Activated CD4-positive, alpha-beta memory T cell treated with anti-CD3 and anti-CD28 coated beads, Interleukin-2, amount 10 ng/mL, durations not matched to agents 7 days and 5 days (primary cell): ENCODE results near the gene C1GALT1. TPM values are rescaled to one million over a fixed set of nuclear protein-coding genes. Genes with fewer than 3 reads are reported as not detected.

ENCODE experiments used
- CTCF ChIA-PET: fragments of 350-600 bp; sonication (Branson Sonifier 250); formaldehyde crosslinking; loops from one replicate; lab custom pipeline; 2021; ENCODE audit warnings: antibody characterized with exemption, inconsistent platforms; lab: Charles Lee
- POLR2A ChIA-PET: fragments of 350-600 bp; sonication (Branson Sonifier 250); formaldehyde crosslinking; loops from one replicate; lab custom pipeline; 2021; ENCODE audit warnings: antibody characterized with exemption; lab: Charles Lee
- DNase-seq: peaks from one replicate; pipeline ENCODE4 v3.0.0-alpha.2; 2020
- H3K27ac Mint-ChIP-seq: one replicate; pipeline ENCODE4 v1.8.0; 2021; ENCODE audit warnings: mild to moderate bottlenecking, mixed read lengths
- H3K27me3 Mint-ChIP-seq: one replicate; pipeline ENCODE4 v1.8.0; 2021; ENCODE audit warnings: mixed read lengths
- H3K36me3 Mint-ChIP-seq: one replicate; pipeline ENCODE4 v1.8.0; 2021; ENCODE audit warnings: low read depth, mixed read lengths
- H3K4me1 Mint-ChIP-seq: one replicate; pipeline ENCODE4 v1.8.0; 2021; ENCODE audit warnings: mixed read lengths
- H3K4me3 Mint-ChIP-seq: one replicate; pipeline ENCODE4 v1.8.0; 2021; ENCODE audit warnings: mild to moderate bottlenecking, mixed read lengths
- H3K9me3 Mint-ChIP-seq: one replicate; pipeline ENCODE4 v1.8.0; 2021; ENCODE audit warnings: mixed read lengths
- total RNA-seq, 2 experiments: library from RNA; stranded (reverse); gene quantifications; one replicate each; pipeline ENCODE4 v1.2.3, GENCODE V29; 2021

Gene C1GALT1
- total RNA-seq, 2 experiments from 2014 or later, result 63.4 to 64.1 TPM

DNA sequence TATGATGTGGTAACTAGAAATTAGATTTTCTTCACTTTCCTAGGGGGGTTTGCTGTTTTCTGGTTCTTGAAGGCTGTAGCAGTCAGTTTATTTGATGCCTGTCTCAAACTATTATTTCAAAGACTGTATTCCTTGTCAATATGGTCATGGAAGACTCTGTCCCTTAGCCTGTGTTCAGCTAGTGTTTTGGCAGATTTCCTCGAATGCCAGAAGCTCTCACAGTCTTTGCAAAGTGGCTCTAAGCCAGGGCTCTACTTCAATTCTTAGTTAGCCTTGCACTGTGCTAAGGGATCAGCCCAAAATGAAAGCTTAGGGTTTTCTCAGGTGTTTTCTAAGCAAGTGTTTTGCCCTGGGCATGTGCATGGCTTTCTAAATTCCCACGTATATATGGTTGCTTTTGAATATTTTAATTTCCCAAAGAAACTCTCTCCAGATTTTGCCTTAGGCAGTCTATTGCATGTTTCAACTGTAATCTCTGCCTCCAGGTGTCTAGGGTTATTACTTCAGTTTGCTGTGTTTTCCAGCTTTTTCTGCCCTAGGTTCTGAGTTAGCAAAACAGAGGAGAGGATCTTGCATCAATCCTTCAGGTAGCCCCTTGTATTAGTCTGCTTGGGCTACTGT, 7.2 kb upstream of the C1GALT1 start:
- H3K27me3 Mint-ChIP-seq, result no peaks in the 10 kb centered on the region
- H3K36me3 Mint-ChIP-seq, result peaks cover 47% of the 10 kb centered on the region
- CTCF ChIA-PET, result interaction anchor here (0.7 to 1.3 kb wide), 2 partner anchors 16 to 17 kb away, joined by 3 read pairs; no protein-coding TSS in a partner anchor
- H3K4me1 Mint-ChIP-seq, result peaks cover 6% of the 10 kb centered on the region
- H3K9me3 Mint-ChIP-seq, result peaks cover 19% of the 10 kb centered on the region
- H3K4me3 Mint-ChIP-seq, result no peak overlapping the region
- no peak for DNase-seq
- POLR2A ChIA-PET, result interaction anchor here (1.1 to 1.2 kb wide), 2 partner anchors 12 to 1002 kb away, joined by 4 to 5 read pairs; no protein-coding TSS in a partner anchor
- no peak overlapping the region for H3K27ac Mint-ChIP-seq

DNA sequence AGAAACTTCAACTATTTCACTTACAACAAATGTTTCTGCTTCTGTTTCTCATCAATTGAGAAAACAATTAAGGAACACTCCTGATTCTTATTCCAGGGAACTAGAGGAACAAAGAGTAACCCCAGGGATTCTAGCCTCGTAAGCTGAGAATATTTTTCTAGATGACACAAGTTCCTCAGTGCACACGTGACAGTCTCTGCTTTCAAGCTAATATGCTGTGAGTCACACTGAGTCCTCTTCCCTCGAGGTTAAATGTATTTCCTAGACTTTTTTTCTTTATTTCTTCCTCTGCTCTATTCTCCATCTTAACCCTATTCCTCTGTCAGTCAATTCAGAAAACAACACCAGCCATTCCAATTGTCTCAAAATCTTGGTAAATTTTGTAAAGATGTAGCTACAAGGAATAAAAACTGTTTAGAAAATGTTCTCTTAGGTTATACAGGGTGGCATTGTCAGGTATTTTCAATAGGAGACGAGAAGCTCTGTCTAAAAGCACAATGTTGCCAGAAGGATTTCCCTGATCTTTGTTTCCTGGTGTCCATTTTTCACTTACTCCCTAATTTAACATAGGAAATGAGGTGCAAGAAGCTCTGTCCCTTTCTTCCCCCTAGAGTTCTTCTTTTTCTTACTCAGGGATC, 5.8 kb upstream of the C1GALT1 start:
- Mint-ChIP-seq H3K27me3 (no peaks in the 10 kb centered on the region), H3K36me3 (peaks cover 45% of the 10 kb centered on the region), H3K9me3 (peaks cover 11% of the 10 kb centered on the region), H3K4me3 (no peak overlapping the region), H3K27ac (no peak overlapping the region), H3K4me1 (peaks cover 12% of the 10 kb centered on the region)
- DNase-seq, result no peak
- CTCF ChIA-PET, result no interaction called here
- POLR2A ChIA-PET, result interaction anchor here (1.3 kb wide), 2 partner anchors 18 to 45 kb away, joined by 3 to 4 read pairs; no protein-coding TSS in a partner anchor

DNA sequence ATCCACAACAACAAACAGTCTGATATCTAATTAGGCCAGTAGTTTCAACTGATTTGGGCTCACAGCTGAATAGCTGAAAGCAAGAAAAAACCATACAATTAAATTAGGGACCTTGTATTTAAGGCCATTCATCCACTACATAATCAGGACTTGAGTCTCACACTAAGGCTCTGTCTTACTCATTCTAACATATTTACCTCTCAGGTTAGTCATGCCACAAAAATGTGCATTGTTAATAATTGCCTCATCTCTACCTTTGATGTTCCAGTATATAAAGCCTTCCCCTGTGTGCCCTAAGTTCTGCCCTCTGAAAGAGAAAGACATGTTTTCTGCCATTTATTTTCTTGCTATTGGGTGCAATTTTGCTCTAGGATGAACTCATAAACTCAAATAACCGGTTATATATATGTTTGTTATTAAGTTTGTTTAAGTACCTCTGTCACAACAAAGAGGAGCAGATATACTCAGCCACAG, 5.3 kb upstream of the C1GALT1 start:
- peaks cover 12% of the 10 kb centered on the region for H3K4me1 Mint-ChIP-seq
- no peak overlapping the region for H3K27ac Mint-ChIP-seq
- H3K9me3 Mint-ChIP-seq, result peaks cover 11% of the 10 kb centered on the region
- H3K4me3 Mint-ChIP-seq, result no peak overlapping the region
- no peak for DNase-seq
- H3K36me3 Mint-ChIP-seq, result peaks cover 45% of the 10 kb centered on the region
- H3K27me3 Mint-ChIP-seq, result no peaks in the 10 kb centered on the region
- ChIA-PET CTCF (no interaction called here), POLR2A (interaction anchor here (1.3 kb wide), 2 partner anchors 19 to 44 kb away, joined by 3 to 4 read pairs; no protein-coding TSS in a partner anchor)

DNA sequence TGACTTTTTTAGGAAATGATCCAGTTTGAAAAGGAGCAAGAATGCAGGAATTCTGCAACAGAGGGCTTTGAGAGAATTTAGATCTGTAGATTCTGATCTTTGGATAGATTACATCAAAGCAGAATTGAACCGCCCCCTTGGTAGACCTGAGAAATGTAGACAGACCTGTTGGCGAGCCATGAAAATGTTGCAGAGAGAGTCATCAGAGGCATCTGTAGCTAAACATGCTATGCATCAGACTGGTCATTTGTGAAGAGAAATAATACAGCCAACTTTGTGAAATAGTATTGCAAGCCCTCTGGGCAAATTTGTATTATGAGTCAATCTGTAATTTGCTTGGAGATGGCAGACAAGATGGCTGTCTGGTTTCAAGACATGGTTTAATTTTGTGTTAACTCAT, 4.3 kb upstream of the C1GALT1 start:
- Mint-ChIP-seq H3K4me3 (no peak overlapping the region), H3K27me3 (no peaks in the 10 kb centered on the region), H3K9me3 (peaks cover 1% of the 10 kb centered on the region), H3K27ac (no peak overlapping the region), H3K4me1 (peaks cover 12% of the 10 kb centered on the region), H3K36me3 (peaks cover 35% of the 10 kb centered on the region)
- DNase-seq, result no peak
- ChIA-PET CTCF (no interaction called here), POLR2A (interaction anchor here (0.7 kb wide), 1 partner anchor 75 kb away, joined by 3 read pairs; no protein-coding TSS in a partner anchor)

DNA sequence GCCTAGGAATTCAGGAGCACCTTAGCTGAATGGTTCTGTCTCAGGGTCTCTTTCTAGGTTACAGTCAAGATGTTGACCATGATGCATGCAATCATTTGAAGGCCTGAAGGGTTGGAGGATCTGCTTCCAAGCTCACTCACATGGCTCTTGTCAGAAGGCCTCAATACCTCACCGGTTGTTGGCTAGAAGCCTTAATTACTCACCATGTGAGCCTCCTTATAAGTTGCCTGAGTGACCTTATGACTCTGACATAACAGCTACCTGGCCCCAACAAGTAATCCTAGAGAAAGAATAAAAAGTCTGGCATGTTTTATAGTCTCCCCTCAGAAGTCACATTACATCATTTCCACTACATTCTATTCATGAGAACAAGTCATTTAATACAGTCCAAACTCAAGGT, 3.4 kb upstream of the C1GALT1 start:
- H3K4me1 Mint-ChIP-seq, result peaks cover 15% of the 10 kb centered on the region
- ChIA-PET POLR2A (interaction anchor here (1.0 kb wide), 1 partner anchor 22 kb away, joined by 3 read pairs; no protein-coding TSS in a partner anchor), CTCF (interaction anchor here (1.0 kb wide), 1 partner anchor 9 kb away, joined by 3 read pairs; no protein-coding TSS in a partner anchor)
- no peak overlapping the region for H3K4me3 Mint-ChIP-seq
- H3K36me3 Mint-ChIP-seq, result peaks cover 38% of the 10 kb centered on the region
- H3K9me3 Mint-ChIP-seq, result no peaks in the 10 kb centered on the region
- no peak for DNase-seq
- H3K27me3 Mint-ChIP-seq, result no peaks in the 10 kb centered on the region
- no peak overlapping the region for H3K27ac Mint-ChIP-seq

DNA sequence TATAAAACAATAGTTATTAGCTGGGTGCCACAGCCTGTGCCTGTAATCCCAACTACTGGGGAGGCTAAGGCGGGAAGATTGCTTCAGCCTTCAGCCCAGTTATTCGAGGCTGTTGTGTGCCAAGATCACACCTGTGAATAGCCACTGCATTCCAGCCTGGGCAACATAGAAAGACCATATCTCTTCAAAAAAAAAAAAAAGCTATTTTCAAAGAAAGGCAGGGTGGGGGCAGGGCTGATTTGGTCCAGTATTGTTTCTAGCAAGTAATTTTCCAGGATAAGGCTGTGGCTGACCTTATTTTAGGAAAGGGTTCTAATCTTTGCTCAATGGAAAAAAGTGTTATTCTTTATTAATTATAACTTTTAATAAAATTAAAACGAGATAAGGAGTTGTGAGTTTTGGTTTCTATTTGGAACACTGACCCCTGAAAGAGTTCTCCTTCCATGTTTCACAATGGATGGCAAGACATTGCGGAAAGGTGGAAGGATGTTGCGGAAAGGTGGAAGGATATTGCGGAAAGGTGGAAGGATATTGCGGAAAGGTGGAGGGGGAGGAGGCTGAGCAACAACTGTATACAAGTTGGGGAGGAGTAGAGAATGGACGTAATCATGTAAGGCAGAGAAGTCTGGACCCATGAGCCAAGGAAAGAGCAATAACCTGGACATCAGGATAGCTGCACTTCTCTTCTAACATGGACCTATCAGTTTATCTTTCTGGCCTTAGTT, 1.5 kb upstream of the C1GALT1 start:
- ChIA-PET CTCF (interaction anchor here (0.8 to 5.6 kb wide), 6 partner anchors 10 to 243 kb away, joined by 3 to 53 read pairs (median 6); no protein-coding TSS in a partner anchor), POLR2A (interaction anchor here (0.6 to 5.6 kb wide), 22 partner anchors 11 to 945 kb away, joined by 3 to 131 read pairs (median 8); partner anchors contain the start of genes GLCCI1 and UMAD1)
- DNase-seq, result no peak
- H3K36me3 Mint-ChIP-seq, result peaks cover 45% of the 10 kb centered on the region
- no peaks in the 10 kb centered on the region for H3K27me3 Mint-ChIP-seq
- H3K4me1 Mint-ChIP-seq, result peaks cover 30% of the 10 kb centered on the region
- peak overlapping the region; percentile 100 for H3K27ac Mint-ChIP-seq
- no peaks in the 10 kb centered on the region for H3K9me3 Mint-ChIP-seq
- H3K4me3 Mint-ChIP-seq, result peak overlapping the region; percentile 93

DNA sequence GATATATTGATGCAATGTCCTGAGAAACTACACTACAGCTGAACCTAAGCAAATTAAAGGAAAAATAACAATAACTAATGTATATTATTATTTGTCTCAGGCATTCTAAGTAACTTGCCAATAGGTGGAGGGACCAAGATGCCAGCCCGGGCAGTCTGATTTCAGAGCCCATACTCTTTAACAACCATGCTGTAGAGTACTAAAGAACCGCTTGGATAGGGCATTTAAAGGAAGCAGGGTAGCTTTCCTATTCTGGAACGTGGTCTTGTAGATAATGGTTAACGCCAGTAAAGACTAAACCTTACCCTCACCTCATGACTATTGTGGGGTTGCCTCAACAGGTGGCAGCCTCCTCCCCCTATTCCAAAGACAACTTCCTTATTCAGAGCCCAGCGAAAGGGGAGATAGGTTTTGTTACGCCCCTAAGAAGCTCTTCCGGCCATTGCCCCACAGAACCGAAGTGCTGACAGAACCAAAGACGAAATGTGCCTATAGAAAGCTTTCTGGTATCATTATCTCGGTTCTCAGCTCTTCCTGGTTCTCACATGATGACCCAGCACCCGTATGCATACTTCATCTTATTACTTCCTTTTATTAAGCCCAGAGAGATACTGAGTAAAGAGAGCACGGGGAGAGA, 707 bp upstream of the C1GALT1 start:
- Mint-ChIP-seq H3K9me3 (no peaks in the 10 kb centered on the region), H3K27me3 (no peaks in the 10 kb centered on the region), H3K27ac (peak overlapping the region; percentile 100), H3K4me1 (peaks cover 27% of the 10 kb centered on the region), H3K4me3 (peak overlapping the region; percentile 93), H3K36me3 (peaks cover 41% of the 10 kb centered on the region)
- peak; percentile 55 for DNase-seq
- POLR2A ChIA-PET, result interaction anchor here (0.6 to 5.6 kb wide), 34 partner anchors 10 to 944 kb away, joined by 3 to 131 read pairs (median 4); partner anchors contain the start of genes GLCCI1 and UMAD1
- CTCF ChIA-PET, result interaction anchor here (0.7 to 5.6 kb wide), 11 partner anchors 9 to 242 kb away, joined by 3 to 53 read pairs (median 5); no protein-coding TSS in a partner anchor

DNA sequence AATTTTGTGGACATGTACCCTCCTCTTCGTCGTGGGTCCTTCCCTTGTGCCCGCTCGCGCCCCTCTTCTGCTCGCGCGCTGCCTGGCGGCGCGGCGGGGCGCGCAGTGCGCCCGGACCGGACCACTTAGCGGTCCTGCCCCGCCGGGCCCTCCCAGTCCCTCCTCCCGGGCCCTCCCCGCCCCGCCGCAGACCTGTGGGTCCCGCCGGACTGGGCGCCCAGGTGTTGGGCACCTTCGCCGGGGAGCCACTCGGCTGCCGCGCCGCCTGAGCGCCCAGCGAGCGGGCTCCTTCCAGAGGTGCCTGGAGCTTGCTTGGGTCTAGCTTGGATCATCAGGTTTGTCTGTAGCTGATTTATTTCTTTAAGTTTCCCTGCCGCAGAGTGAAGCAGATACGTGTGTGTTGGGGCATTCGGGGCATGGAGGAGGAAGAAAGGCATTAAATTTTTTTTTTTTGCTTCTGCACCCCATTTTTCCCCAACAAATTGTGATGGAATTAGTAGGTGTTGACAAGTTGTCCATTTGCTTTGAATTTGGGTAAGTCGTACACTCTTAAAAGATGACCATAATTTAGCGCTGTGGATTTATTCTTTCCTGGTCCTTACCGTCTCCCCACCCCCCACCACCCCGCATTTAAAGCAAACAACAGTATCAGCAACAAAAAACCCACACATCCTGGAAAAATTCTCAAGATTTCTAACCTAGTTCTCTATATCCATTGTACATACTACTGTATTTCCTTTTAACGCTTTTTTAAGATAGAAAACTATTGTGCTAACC, 905 bp downstream of the C1GALT1 start:
- peak overlapping the region; percentile 93 for H3K4me3 Mint-ChIP-seq
- ChIA-PET CTCF (interaction anchor here (0.7 to 5.6 kb wide), 5 partner anchors 11 to 1092 kb away, joined by 3 to 53 read pairs (median 4); no protein-coding TSS in a partner anchor), POLR2A (interaction anchor here (0.7 to 5.6 kb wide), 17 partner anchors 11 to 942 kb away, joined by 3 to 131 read pairs (median 6); partner anchors contain the start of genes GLCCI1 and UMAD1)
- peak overlapping the region; percentile 86 for H3K27ac Mint-ChIP-seq
- peaks cover 32% of the 10 kb centered on the region for H3K36me3 Mint-ChIP-seq
- no peaks in the 10 kb centered on the region for H3K27me3 Mint-ChIP-seq
- H3K9me3 Mint-ChIP-seq, result no peaks in the 10 kb centered on the region
- DNase-seq, result peak; percentile 56
- peaks cover 25% of the 10 kb centered on the region for H3K4me1 Mint-ChIP-seq

DNA sequence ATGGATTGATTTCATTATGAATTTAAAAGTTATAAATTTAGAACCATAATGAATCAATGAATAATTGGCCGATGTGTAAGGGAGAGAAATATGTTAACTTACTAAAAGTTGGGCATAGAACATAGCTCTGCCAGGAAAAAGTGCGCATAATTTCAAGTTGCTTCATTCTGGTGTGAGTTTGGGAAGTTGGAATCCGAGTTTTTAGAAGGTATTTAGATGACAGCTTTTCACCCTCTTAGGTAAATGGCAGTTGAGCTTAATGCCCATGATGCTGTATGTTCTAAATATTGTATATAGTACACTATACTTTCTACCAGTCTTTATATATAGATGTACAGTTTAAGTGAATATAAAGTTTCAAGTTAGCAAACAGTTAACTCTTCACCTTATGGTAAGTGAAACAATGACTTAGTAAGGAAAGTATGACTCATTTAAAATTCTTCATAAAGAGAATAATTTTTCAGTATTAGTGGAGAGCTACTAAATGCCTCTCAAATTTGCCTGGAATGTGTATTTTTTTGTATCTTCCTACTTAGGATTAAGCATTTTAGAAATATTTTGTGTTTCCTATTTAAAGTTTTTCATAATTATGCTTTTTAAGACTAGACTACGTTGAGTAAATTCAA, 1.6 kb downstream of the C1GALT1 start:
- Mint-ChIP-seq H3K27ac (peak overlapping the region; percentile 86), H3K36me3 (peaks cover 31% of the 10 kb centered on the region), H3K4me3 (peak overlapping the region; percentile 93), H3K27me3 (no peaks in the 10 kb centered on the region), H3K4me1 (peaks cover 28% of the 10 kb centered on the region), H3K9me3 (no peaks in the 10 kb centered on the region)
- POLR2A ChIA-PET, result interaction anchor here (0.9 to 5.6 kb wide), 10 partner anchors 17 to 784 kb away, joined by 4 to 131 read pairs (median 9); partner anchors contain the start of genes GLCCI1 and UMAD1
- DNase-seq, result no peak
- CTCF ChIA-PET, result interaction anchor here (1.7 to 5.6 kb wide), 2 partner anchors 11 to 79 kb away, joined by 6 to 53 read pairs; no protein-coding TSS in a partner anchor

DNA sequence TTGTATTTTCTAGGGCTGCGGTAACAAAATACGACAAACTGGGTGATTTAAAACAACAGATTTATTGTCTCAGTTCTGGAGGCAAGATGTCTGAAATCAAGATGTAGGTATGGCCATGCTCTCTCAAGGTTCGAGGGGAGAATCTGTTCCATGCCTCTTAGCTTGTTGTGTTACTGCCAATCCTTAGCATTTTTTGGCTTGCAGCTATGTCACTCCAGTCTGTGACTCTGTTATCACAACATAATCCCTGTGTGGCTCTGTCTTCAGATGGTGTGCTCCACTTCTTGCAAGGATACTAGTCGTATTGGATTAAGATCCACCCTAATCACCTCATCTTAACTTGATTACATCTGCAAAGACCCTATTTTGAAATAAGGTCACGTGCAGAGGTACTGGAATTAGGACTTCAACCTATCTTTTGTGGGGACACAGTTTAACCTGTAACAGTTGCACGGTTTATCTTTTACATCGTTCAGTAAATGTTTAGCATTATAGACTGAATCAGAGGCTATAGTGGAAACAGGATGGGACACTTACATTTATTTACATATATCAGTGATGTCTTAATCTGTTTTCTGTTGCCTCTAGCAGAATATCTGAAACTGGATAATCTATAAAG, 3.1 kb downstream of the C1GALT1 start:
- no peak overlapping the region for H3K4me3 Mint-ChIP-seq
- POLR2A ChIA-PET, result interaction anchor here (1.0 to 5.6 kb wide), 2 partner anchors 26 to 80 kb away, joined by 3 to 131 read pairs; no protein-coding TSS in a partner anchor
- no peak overlapping the region for H3K27ac Mint-ChIP-seq

More for the DNA sequence above, 3.1 kb downstream of the C1GALT1 start:
- H3K36me3 Mint-ChIP-seq, result peaks cover 32% of the 10 kb centered on the region
- no peaks in the 10 kb centered on the region for H3K27me3 Mint-ChIP-seq
- H3K4me1 Mint-ChIP-seq, result peaks cover 28% of the 10 kb centered on the region
- H3K9me3 Mint-ChIP-seq, result no peaks in the 10 kb centered on the region
- CTCF ChIA-PET, result interaction anchor here (5.6 kb wide), 1 partner anchor 81 kb away, joined by 53 read pairs; no protein-coding TSS in a partner anchor
- no peak for DNase-seq
